Activated CD4-positive, alpha-beta T cell treated with anti-CD3 and anti-CD28 coated beads, Interleukin-2, amount 10 ng/mL, durations not matched to agents 24 days and 14 days (primary cell): ENCODE data around the gene N4BP3. TPM values are rescaled to one million over a fixed set of nuclear protein-coding genes. Genes with fewer than 3 reads are reported as not detected.
"Not testable (repeated sequence)": the region's sequence is repeated elsewhere in the genome, so short reads cannot be mapped to it uniquely, and the experiment has no call there.

Experiments used
- DNase-seq: peaks from one replicate; pipeline ENCODE4 v3.0.0; 2022
- H3K27ac Mint-ChIP-seq: one replicate; pipeline ENCODE4 v1.8.0; 2022; ENCODE audit warnings: mild to moderate bottlenecking, mixed read lengths
- H3K27me3 Mint-ChIP-seq: one replicate; pipeline ENCODE4 v1.8.0; 2022; ENCODE audit warnings: mixed read lengths
- H3K36me3 Mint-ChIP-seq: one replicate; pipeline ENCODE4 v1.8.0; 2022; ENCODE audit warnings: low read depth, mild to moderate bottlenecking, mixed read lengths
- H3K4me1 Mint-ChIP-seq: one replicate; pipeline ENCODE4 v1.8.0; 2021; ENCODE audit warnings: mixed read lengths
- H3K4me3 Mint-ChIP-seq: one replicate; pipeline ENCODE4 v1.8.0; 2022; ENCODE audit warnings: mild to moderate bottlenecking, moderate library complexity, mixed read lengths
- H3K9me3 Mint-ChIP-seq: one replicate; pipeline ENCODE4 v1.8.0; 2021; ENCODE audit warnings: mixed read lengths
- intact Hi-C: fragments of 100-400 bp; cut with micrococcal nuclease; formaldehyde crosslinking; loops from one replicate; pipeline ENCODE4 v1.15.1; 2023
- total RNA-seq: library from RNA; stranded (reverse); gene quantifications from 2 replicates; pipeline ENCODE4 v1.2.3, GENCODE V29; 2022

N4BP3 gene
- total RNA-seq: 3.2 and 3.3 TPM in 2 replicates

DNA sequence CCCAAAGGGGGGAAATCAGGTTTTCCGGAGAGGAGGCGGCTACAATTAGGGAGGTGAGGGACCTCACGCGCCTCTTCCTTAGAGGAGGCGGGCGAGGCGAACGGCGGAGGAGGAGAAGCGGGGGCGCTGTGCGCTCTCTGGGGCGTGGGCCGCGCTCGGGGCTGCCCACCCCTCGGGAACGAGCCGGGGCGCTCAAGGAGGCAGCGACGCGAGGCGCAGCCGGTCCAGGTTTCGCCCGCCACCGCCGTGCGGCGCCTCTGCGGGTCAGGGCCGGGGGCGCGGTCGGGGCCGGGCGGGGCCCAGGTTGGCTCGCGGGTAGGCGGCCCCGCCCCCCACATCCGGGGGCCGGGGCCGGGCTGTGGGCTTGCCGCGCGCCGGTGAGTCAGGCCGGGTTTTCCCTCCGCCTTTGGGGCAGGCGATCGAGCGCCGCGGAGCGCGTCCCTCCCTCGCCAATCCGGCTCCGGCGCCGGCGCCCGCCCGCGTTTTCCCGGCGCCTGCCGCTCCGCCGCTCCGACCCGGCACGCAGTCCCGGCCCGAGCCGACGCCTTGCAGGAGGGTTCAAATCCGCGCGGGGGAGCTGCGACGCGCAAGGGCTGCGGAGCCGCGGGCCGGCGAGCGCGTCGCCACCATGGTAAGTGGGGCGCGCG is at the start of gene N4BP3:
Gene N4BP3, plus strand, starts transcription at position 392 of the 647 bp plus-strand sequence. CDS start 6,052 bp downstream, outside the sequence.
- intact Hi-C loops: loop anchor here (1.0 to 5.0 kb wide), 2 partner anchors 36 to 40 kb away; partner anchors contain the start of gene NHP2
- H3K4me1 Mint-ChIP-seq: peaks cover 33% of the 10 kb centered on the region
- H3K36me3 Mint-ChIP-seq: peaks cover 2% of the 10 kb centered on the region
- H3K9me3 Mint-ChIP-seq: peaks cover 3% of the 10 kb centered on the region
- H3K4me3 Mint-ChIP-seq: peak within 1 kb of the TSS; percentile 93
- peak within 1 kb of the TSS; percentile 89 for H3K27ac Mint-ChIP-seq
- DNase-seq: peak; percentile 95
- H3K27me3 Mint-ChIP-seq: peaks cover 34% of the 10 kb centered on the region

- Mint-ChIP-seq H3K4me1 (no peaks in the 10 kb centered on the region), H3K36me3 (no peaks in the 10 kb centered on the region), H3K27me3 (peaks cover 4% of the 10 kb centered on the region), H3K27ac (no peak overlapping the region), H3K4me3 (no peak overlapping the region), H3K9me3 (no peaks in the 10 kb centered on the region)
- no peak for DNase-seq
- intact Hi-C loops: no loop called here
Measured at GRCh38 chr5:178067755-178068154, 45.6 kb upstream of the N4BP3 start.

DNA sequence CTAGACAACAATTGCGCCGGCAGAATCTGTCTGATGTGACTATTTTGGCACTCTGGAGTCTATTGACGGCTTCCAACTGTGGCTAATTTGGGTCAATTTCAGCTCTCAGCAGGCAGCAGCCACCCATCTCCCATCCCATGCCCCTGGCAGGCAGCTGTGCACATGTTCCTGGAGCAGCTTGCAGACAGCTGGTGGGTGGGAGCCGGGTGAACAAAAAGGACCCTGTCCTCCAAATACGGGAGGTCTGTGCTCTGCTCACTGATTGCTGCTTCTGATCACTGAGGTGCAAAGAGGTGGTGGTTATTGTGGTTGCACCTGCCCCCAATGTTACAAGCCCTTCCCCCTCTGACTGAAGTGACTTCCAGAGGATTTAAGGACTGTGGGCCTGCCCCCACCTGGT is 45.0 kb upstream of the N4BP3 start:
- H3K9me3 Mint-ChIP-seq: no peaks in the 10 kb centered on the region
- no peaks in the 10 kb centered on the region for H3K4me1 Mint-ChIP-seq
- no peak overlapping the region for H3K27ac Mint-ChIP-seq
- no peak overlapping the region for H3K4me3 Mint-ChIP-seq
- intact Hi-C loops: no loop called here
- DNase-seq: no peak
- H3K36me3 Mint-ChIP-seq: no peaks in the 10 kb centered on the region
- H3K27me3 Mint-ChIP-seq: peaks cover 4% of the 10 kb centered on the region

- H3K27ac Mint-ChIP-seq: no peak overlapping the region
Measured at GRCh38 chr5:178069909-178070308, 43.4 kb upstream of the N4BP3 start.

DNA sequence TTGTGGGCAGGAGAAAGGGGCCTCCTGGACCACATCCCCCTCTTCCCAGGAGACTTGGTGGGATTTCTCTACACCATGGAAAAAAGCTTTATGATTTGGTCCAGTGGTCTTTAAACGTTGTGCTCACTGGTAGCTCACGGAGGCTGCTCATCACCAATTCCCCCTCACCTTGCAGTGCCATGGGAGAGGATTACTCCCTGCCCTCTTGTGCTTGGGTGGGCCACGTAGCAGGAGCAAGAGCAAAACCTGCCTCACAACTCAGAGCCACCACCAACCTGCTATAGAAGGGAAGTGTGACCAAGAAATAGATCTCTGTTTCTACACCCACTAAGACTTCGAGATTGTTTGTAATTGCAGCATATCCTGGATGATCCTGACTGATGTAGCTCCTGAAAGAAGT is 42.2 kb upstream of the N4BP3 start:
- no peak for DNase-seq
- Mint-ChIP-seq H3K4me1 (peaks cover 7% of the 10 kb centered on the region), H3K27me3 (peaks cover 9% of the 10 kb centered on the region), H3K36me3 (no peaks in the 10 kb centered on the region), H3K27ac (no peak overlapping the region), H3K4me3 (no peak overlapping the region), H3K9me3 (no peaks in the 10 kb centered on the region)
- intact Hi-C loops: no loop called here

More at GRCh38 chr5:178069909-178070308, 43.4 kb upstream of the N4BP3 start:
- Mint-ChIP-seq H3K9me3 (no peaks in the 10 kb centered on the region), H3K36me3 (no peaks in the 10 kb centered on the region), H3K4me3 (no peak overlapping the region), H3K27me3 (peaks cover 8% of the 10 kb centered on the region), H3K4me1 (peaks cover 4% of the 10 kb centered on the region)
- DNase-seq: peak; percentile 73
- intact Hi-C loops: no loop called here

DNA sequence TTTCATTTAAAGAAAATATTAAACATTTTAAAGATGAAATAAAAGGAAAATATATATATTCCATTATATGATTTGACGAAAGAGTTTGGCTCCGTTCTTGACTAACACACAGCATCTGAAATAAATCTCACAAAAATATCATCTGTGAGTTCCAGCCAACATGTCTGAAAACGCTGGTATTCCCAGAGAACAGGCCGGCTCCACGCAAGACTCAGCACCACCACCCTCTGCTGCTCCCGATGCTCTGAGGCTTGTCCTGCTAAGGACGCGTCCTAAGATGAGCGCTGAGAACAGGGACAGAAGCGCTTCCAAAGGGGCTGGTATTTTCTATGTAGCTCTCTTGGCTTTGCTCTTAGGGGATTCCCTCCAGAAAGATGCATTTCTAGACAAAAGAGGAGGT is 40.6 kb upstream of the N4BP3 start:
- intact Hi-C loops: no loop called here
- H3K4me3 Mint-ChIP-seq: no peak overlapping the region

GRCh38 chr5:178074266-178074952 is 38.9 kb upstream of the N4BP3 start:
- Mint-ChIP-seq H3K4me3 (no peak overlapping the region), H3K27ac (no peak overlapping the region), H3K9me3 (no peaks in the 10 kb centered on the region), H3K27me3 (peaks cover 5% of the 10 kb centered on the region), H3K36me3 (no peaks in the 10 kb centered on the region), H3K4me1 (peaks cover 7% of the 10 kb centered on the region)
- intact Hi-C loops: no loop called here
- DNase-seq: no peak

More for the DNA sequence above, 40.6 kb upstream of the N4BP3 start:
- H3K4me1 Mint-ChIP-seq: peaks cover 7% of the 10 kb centered on the region
- no peaks in the 10 kb centered on the region for H3K9me3 Mint-ChIP-seq
- no peak overlapping the region for H3K27ac Mint-ChIP-seq
- no peaks in the 10 kb centered on the region for H3K36me3 Mint-ChIP-seq
- no peak for DNase-seq
- H3K27me3 Mint-ChIP-seq: peaks cover 9% of the 10 kb centered on the region

DNA sequence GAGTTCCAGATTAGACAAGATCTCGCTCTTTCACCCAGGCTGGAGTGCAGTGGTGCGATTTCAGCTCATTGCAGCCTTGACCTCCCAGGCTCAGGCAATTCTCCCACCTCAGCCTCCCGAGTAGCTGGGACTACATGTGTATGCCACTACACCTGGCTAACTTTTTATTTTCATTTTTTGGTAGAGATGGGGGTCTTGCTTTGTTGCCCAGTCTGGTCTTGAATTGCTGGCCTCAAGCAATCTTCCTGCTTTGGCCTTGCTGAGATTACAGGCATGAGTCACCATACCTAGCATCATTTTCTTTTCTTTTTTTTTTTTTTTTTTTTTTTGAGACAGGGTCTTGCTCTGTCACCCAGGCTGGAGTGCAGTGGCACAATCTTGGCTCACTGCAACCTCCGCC is 36.4 kb upstream of the N4BP3 start:
- H3K27me3 Mint-ChIP-seq, H3K36me3 Mint-ChIP-seq, DNase-seq, H3K27ac Mint-ChIP-seq, H3K4me3 Mint-ChIP-seq, H3K9me3 Mint-ChIP-seq, H3K4me1 Mint-ChIP-seq: not testable (repeated sequence)
- intact Hi-C loops: loop anchor here (1.0 to 5.0 kb wide), 3 partner anchors 35 to 87 kb away; partner anchors contain the start of gene N4BP3

GRCh38 chr5:178077751-178078150 is 35.6 kb upstream of the N4BP3 start:
- Mint-ChIP-seq H3K9me3 (no peaks in the 10 kb centered on the region), H3K27me3 (peaks cover 7% of the 10 kb centered on the region), H3K4me3 (no peak overlapping the region), H3K27ac (no peak overlapping the region), H3K36me3 (no peaks in the 10 kb centered on the region), H3K4me1 (peaks cover 7% of the 10 kb centered on the region)
- no peak for DNase-seq
- intact Hi-C loops: loop anchor here (5.0 kb wide), 1 partner anchor 35 kb away; the partner anchor contains the start of gene N4BP3

DNA sequence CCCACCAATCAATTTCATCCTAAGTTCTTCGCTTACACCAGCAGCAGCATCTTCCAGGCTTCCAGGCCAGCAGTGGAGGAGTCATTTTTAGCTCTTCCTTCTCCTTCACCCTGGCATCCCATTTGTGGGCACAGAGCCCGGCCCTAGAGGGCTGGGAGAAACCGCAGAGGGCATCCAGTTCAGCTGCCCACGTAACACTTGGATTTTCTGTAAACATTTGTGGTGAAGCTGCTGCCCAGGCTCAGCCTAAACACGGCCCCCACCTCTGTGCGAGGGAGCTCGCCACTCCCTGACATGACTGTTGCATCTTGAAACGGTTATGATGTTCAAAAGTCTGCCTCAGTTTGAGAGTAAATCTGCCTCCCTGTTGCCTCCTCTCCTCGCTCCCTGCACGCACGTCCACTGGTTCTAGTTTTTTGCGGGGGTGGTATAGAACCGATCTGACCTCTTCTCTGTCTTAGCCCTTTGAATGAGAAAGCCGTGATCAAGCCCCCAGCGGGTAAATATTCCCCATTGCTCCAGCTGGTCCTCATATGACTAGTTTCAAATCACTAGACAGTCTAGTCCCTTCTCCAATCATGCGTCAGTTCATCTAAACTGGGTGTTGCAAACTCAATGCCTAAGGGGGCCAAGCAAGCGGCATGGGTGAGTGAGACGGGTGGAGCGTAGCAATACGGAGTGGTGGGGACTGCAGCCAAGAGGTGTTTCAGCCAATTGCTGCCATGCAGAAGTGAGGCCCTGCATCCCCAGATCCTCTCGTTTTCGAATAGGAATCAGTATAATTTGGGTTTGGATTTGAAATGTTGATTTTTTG is 34.9 kb upstream of the N4BP3 start:
- Mint-ChIP-seq H3K9me3 (no peaks in the 10 kb centered on the region), H3K4me1 (peaks cover 7% of the 10 kb centered on the region)
- intact Hi-C loops: loop anchor here (5.0 kb wide), 1 partner anchor 34 kb away; the partner anchor contains the start of gene N4BP3

DNA sequence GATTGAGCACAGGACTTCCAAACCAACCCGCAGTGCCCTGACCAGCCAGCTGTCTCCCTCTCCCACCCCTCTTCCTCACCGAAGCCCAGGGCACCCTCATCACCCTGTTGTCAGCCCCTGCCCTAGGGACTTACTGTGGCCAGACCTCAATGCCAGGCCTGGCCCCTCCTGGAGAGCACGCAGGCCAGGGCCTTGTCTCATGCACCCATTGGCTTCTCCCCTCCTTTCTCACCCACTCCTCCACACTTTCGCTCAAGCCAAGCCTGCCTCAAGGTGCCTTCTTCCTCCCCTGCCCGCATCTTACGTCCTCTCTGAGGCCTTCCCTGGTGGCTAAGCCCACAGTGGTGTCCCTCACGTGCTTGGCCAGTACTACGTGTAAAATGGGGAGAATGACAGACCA is 33.3 kb upstream of the N4BP3 start:
- DNase-seq: no peak
- intact Hi-C loops: no loop called here
- Mint-ChIP-seq H3K4me3 (no peak overlapping the region), H3K9me3 (no peaks in the 10 kb centered on the region), H3K27me3 (peaks cover 8% of the 10 kb centered on the region), H3K36me3 (no peaks in the 10 kb centered on the region), H3K27ac (no peak overlapping the region), H3K4me1 (peaks cover 5% of the 10 kb centered on the region)

More for the DNA sequence above, 34.9 kb upstream of the N4BP3 start:
- Mint-ChIP-seq H3K27ac (no peak overlapping the region), H3K27me3 (peaks cover 7% of the 10 kb centered on the region), H3K4me3 (no peak overlapping the region), H3K36me3 (no peaks in the 10 kb centered on the region)
- no peak for DNase-seq

- Mint-ChIP-seq H3K4me3 (no peak overlapping the region), H3K4me1 (peaks cover 4% of the 10 kb centered on the region)
- intact Hi-C loops: no loop called here
Measured at GRCh38 chr5:178080618-178081410, 32.5 kb upstream of the N4BP3 start.

DNA sequence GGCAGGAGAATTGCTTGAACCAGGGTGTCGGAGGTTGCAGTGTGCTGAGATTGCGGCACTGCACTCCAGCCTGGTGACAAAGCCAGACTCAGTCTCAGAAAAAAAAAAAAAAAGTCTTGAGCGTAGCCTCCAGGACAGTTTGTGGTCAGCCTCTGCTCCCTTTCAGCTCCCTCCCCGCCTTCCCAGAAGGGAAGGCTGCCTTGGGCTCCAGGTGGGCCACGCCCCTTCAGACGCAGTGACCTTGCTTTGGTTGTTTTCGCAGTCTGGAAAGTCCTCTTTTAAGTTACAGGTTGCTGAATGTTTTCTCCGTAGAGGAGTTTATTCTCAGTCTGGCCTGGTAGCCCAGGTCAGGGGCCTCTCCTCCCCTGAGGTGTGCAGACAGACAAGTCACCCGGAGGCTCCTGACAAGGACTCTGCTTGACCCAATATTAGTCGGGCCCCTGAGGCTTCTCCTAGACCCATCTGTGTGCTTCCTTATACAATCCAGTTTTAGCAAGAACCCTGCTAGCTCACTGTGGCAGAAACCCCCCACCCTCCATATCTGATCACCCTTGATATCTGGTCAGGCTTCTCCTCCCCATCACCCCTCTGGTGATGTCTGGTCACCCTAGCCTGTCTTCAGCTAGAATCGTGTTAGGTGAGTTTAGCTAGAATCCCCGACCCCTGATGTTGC is 31.6 kb upstream of the N4BP3 start:
- intact Hi-C loops: no loop called here
- Mint-ChIP-seq H3K27me3 (peaks cover 10% of the 10 kb centered on the region), H3K4me1 (peaks cover 2% of the 10 kb centered on the region), H3K27ac (no peak overlapping the region), H3K4me3 (no peak overlapping the region), H3K9me3 (no peaks in the 10 kb centered on the region), H3K36me3 (no peaks in the 10 kb centered on the region)
- DNase-seq: no peak

More at GRCh38 chr5:178080618-178081410, 32.5 kb upstream of the N4BP3 start:
- no peak overlapping the region for H3K27ac Mint-ChIP-seq
- no peaks in the 10 kb centered on the region for H3K36me3 Mint-ChIP-seq
- no peaks in the 10 kb centered on the region for H3K9me3 Mint-ChIP-seq
- no peak for DNase-seq
- H3K27me3 Mint-ChIP-seq: peaks cover 8% of the 10 kb centered on the region
